Activated CD8-positive, alpha-beta memory T cell treated with anti-CD3 and anti-CD28 coated beads, Interleukin-2, amount 50 U/mL, for 24 hours (primary cell): Measurements from ENCODE around the gene TPRG1L.
"Not testable (repeated sequence)": the region's sequence is repeated elsewhere in the genome, so short reads cannot be mapped to it uniquely, and the experiment has no call there.

Source experiments
- DNase-seq: peaks from one replicate; pipeline ENCODE4 v3.0.0-alpha.2; 2020; ENCODE audit errors: extremely low read depth

TPRG1L gene

DNA sequence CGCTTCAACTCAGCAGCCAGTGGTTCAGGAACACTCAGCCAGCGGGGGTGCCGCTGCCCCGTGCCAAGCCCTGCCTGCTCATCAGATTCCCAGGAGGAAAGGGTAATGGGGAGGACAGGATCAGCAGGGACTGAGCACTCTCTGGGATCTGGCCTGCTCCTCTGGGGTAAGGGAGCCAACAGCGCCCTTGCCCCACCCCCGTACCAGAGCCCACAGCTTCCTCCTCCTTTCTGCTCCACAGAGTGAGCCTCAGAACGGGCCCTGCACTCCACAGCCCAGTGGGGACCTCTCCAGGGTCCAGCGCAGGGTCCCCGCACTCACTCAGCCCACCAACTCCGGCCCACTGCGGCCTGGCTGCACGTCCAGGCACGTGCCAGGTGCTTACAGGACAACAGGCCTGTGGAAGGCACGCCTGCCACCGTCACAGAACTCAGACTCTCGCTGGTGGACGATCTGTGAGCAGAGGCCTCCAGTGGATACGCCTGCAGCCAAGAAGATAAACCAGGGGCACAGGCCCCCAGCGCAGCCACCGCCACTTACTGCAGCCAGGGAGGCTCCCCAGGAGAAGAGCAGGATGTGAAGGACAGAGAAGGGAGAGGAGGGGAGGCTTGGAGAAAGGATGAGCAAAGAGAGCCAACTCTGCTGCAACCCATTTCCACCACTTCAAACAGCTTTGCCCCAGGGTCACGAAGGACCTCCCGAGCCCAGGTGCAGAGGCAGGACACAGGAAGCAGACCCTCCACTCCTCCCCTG is 15.6 kb upstream of the TPRG1L start:
- no peak for DNase-seq

DNA sequence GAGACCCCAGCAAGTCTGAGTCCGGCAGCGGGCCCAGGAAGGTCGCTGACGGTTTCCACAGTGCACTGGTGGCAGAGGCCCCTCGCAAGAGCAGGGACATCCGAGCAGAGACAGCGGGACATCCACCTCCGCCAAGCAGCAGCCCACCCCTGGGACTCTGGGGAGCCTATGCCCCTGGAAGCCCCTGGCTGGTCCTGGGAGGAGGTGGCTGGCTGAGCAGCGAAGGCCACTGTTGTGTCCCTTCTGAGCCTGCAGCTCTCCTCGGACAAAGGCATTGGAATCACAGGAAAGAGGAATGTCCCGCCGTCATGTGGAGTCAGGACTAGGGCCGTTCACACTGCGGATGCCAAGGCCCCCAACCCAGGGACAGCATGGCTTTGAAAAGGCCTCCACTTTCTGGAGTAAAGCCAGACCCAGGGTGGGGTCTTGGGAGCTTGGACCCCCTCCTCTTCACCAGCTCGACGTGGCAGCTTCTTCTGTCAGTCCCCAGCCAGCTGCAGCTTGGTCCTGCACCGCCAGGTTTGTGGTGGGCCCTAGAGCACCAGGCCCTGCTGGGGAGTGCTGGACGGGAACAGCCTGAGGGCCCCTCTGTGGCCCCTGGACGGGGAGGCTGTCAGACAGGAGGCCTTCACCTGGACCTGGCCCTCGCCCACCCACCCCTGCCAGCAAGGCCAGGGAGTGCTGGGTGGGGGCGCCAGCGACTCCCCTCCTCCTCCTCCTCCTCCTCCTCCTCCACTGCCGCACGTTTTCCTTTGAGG is 14.9 kb upstream of the TPRG1L start:
- no peak for DNase-seq

DNA sequence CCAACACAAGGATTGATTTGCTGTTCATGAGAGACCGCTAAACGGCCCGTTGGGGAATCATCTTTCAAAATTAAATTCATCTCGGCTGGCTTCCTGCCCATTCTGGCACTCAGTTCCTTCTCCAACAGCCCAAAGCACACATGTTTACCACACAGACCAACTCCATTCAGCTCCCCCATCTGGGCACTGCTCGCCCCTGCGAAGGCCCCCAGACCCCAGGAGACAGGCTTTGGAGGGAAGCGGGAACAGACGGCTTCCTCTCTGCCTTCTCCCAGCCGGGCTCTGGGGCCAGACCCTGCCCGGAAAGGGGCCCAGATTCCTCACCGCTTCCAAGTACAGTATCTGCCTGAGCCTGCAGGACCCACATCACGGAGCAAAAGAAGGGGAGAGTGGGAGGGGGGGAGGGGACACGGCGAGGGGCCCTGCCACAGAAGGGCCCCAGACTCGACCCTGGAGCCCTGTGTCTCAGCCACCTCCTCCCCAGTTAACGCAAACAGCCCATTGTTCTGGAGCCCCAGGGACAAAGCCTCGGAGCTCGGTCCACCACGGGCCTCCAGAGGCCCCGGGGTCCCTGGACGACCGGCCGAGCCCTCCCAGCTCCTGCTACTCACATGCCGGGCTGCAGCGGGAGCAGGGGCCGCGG is 14.2 kb upstream of the TPRG1L start:
- no peak for DNase-seq

DNA sequence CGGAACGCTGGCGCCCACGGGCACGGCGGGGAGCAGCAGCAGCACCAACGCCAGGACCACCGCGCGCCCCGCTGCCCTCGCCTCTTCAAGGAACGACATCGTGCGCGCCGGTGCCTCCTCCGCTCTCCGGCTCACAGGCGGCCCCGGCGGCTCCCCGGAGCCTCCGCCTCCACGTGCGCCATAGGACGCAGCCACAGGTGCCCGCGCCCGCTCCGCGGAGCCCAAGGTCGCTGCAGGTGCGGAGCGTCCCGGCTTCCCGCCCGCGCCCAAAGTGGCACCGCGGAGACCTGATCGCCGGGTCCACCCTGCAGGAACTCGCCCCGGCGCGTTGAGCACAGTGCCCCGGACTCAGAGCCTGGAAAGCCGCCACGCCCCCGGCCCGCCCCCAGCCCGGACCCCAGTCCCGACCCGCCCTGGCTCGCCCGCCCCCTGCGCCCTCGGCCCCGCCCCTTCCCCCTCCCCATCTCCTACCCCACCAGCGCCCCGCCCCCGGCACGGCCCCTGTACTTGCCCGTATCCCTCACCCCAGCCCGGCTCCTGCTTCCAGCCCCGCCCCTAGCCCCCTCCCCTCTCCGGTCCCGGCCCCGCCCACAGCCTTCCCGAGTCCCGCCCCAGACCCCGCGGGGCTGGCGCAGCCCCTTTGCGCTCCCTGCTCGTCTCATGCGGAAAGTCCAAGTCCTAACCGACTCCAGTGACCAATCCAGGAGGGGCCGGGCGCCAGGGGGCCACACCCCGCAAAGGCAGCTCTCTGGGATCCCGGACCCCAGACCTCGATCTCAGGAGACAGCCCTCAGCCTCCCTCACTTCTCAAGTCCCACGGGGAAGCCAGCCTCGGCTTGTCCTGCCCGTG is 13.4 kb upstream of the TPRG1L start, which contains the start of gene MEGF6:
Gene MEGF6, minus strand, starts transcription at position 339 of the 850 bp plus-strand sequence. Its CDS starts 240 bp downstream, at position 99.
- no peak for DNase-seq

DNA sequence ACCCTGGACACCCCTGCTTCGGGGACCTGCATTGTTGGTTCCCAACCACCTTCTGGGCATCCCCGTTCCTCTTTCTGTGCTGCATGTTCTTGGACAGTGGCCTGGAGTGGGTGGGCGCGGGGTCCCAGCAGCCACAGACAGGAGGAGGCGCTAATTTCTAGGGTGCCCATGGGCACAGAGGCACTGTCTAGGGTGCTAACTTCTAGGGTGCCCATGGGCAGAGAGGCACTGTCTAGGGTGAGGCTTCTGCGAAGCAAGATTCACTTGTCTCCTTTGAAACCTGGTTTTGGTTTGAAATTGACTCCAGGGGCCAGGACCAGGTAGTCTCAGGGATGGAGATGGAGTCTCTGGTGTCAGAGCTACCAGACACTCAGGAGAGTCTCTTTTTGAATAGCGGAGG is 12.7 kb upstream of the TPRG1L start:
- no peak for DNase-seq

DNA sequence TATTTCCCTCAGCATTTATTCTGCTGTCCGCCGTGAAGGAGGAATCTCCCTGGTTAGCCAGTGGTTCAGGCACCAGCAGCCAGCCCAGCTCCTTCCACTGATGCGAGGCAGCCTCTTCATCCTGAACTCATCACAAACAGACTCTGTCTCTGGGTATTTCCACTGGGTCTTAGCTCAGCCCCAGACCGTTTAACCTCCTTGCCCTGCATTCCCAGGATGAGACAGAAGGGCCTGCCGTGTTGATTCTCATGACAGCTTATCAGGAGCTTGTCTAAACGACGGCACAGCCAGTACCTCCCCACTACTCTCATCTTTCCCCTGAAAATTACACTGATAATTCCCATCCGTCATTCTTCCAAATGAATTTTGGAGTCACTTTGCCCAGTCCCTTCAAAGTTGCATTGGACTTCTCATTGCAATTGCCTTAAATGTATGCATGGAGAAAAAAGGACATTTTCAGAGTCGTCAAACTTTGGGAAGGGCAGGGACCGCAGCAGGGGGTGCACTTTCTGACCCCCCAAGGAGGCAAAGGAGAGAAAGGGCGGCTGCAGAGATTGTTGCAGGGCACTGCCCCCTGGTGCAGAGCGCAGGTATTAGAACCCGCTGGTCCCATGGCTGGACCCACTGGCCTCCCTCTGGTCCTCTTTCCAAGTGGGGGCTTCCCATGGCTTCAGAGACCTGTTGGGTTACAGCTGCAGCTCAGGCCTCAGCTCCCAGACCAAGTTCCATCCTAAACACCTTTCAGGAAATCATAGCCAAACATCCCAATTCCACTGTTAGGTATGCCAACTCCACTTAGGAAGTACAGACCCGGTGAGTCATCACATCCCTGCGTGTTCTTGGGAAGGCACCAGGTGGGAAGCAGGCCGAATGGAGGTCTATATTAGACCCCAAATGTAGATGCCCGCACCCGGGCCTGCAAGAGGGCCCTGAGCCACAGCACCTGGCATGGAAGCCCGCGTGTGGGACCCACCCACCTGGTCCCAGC is 9.8 kb upstream of the TPRG1L start:
- no peak for DNase-seq

DNA sequence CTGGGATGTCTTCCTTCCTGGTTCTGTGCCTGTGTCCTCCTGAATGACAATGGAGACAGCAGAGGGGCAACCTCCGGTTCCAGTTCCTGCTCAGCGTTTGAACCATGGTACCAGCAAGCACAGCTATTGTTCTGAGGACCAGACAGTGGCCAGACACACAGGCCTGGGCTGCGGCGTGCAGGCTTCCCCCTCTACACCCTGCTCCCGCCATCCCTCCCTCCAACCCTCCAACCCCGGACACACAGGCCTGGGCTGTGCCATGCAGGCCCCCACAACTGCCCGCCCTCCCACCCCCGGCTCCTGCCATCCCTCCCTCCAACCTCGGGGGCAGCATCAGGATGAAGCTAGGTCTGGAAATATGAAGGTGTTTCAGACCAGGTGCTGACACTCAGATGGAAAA is 8.0 kb upstream of the TPRG1L start:
- DNase-seq, result no peak

DNA sequence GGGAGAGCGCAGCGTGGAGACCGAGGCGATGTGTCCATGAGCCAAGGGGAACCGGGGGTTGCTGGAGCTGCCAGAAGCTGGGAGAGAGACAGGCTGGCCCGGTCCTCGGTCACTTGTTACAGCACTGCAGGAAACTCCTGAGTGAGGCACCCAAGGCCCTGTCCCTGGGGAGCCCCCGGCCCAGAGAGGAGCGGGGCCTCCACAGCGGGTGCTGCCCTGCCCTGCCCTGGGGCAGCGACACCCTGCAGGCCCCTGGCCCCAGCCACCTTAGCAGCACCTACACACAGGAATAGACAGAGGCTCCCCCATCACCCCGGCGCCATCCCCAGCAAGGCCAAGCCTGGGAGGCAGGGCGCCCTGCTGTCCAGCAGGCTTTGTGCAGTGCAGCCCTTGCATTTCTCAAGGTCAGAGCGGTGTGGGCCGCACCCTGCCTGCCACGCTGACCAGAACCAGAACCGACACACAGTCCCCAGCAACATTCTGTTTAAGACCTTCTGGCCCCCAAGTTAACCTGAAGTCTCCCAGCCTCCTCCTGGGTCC is 6.9 kb upstream of the TPRG1L start:
- no peak for DNase-seq

DNA sequence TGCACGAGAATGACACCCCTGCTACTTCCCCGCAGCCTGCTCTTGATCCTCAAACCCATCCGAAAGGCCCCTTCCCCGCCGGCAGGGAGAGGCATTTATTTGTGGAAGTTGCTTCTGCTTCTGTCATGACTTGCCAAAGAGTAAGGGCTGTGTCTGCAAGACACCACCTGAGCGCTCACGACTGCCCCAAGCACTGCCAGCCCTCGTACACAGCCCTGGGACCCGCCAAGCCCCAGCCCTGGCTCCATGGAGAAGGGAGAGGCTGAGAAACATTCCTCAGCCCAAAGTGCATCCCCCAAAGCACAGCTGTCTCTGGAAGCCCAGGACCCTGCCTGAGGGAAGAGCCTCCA is 6.3 kb upstream of the TPRG1L start:
- DNase-seq, result no peak

DNA sequence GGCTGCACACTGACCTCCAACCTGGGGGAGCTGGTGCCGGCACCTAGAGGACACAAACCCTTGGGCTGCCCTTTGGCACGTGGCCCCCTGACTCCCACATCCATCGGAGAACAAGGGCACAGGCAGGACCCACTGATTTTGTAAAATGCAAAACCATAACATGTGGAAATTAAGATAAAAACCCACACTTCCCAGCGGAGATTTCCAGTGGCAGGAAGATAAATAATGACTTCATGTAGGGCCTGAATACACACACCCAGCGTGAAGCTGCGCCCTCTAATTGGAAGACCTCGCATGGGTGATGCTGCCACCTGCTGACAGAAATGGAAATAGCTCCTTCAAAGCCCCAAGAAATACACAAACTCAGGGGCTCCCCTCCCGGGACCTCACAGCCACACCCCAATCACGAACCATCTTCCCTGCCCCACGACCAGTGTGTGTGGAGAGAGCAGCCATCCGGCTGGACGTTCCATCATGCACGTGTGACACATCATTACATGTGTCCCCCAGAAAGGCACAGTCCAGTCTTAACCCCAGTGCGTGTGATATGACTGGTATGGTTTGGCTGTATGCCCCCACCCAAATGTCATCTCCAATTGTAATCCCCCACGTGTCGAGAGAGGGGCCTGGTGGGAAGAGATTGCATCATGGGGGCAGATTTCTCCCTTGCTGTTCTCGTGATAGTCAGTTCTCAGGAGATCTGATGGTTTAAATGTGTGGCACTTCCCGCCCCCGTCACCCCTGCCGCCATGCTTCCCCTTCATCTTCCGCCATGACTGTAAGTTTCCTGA is 5.7 kb upstream of the TPRG1L start:
- peak; percentile 43 for DNase-seq

DNA sequence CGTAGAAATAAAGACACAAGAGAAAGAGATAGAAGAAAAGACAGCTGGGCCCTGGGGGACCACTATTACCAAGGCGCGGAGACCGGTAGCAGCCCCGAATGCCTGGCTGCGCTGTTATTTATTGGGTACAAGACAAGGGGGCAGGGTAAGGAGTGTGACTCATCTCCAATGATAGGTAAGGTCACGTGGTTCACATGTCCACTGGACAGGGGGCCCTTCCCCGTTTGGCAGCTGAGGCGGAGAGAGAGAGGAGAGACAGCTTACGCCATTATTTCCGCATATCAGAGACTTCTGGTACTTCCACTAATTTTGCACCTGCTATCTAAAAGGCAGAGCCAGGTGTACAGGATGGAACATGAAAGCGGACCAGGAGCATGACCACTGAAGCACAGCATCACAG is 4.1 kb upstream of the TPRG1L start:
- no peak for DNase-seq

DNA sequence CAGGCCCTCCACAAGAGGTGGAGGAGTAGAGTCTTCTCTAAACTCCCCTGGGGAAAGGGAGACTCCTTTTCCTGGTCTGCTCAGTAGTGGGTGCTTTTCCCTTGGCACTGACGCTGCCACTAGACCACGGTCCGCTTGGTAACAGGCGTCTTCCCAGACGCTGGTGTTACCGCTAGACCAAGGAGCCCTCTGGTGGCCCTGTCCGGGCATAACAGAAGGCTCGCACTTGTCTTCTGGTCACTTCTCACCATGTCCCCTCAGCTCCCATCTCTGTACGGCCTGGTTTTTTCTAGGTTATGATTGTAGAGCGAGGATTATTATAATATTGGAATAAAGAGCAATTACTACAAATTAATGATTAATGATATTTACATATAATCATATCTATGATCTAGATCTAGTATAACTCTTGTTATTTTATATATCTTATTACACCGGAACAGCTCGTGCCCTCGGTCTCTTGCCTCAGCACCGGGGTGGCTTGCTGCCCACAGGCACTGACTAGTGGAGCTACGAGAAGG is 3.6 kb upstream of the TPRG1L start:
- DNase-seq, result not testable (repeated sequence)

DNA sequence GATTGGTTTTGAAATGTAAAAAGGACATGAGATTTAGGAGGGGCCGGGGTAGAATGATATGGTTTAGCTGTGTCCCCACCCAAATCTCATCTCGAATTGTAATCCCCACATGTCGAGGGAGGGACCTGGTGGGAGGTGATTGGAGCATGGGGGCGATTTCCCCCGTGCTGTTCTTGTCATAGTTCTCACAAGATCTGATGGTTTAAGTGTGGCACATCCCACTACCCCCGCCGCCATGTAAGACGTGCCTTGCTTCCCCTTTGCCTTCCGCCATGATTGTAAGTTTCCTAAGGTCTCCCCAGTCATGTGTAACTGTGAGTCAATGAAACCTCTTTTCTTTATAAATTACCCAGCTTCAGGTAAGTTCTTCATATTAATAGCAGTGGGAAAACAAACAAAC is 2.7 kb upstream of the TPRG1L start:
- not testable (repeated sequence) for DNase-seq

DNA sequence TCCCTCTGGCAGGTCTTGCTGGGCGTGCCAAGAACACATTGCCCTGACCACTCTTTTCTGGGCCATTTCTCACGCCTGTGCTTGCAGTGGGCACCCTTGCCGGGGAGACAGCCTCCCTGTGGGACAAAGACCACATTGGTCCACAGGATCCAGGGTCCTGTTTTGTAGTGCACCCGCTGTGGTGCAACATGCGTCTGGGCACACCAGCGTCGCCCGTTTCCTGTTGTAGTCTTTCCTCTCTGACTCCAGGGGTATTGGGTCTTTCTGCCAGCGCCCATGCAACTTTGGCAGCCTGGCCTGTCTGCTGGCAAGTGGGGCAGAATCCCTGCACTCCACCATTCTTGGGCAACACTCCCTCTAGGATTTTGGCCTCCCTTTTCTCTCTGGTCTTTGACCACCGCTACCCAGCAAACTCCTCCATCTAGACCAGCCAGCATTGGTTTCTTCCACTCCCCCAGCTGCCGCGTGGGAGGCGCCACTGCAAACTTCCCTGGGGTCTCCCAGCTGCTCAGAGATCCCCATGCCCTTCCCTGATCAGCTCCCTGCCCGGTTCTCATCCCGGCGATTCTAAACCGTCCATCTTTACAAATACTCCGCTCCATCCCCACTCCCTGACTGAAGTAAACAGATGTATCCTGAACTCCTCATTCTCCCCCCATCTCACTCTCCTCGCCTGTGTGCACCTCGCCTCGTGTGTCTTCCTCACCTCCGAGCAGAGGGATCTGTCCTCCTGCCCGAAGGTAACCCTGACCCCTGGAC is 1.2 kb upstream of the TPRG1L start:
- no peak for DNase-seq

DNA sequence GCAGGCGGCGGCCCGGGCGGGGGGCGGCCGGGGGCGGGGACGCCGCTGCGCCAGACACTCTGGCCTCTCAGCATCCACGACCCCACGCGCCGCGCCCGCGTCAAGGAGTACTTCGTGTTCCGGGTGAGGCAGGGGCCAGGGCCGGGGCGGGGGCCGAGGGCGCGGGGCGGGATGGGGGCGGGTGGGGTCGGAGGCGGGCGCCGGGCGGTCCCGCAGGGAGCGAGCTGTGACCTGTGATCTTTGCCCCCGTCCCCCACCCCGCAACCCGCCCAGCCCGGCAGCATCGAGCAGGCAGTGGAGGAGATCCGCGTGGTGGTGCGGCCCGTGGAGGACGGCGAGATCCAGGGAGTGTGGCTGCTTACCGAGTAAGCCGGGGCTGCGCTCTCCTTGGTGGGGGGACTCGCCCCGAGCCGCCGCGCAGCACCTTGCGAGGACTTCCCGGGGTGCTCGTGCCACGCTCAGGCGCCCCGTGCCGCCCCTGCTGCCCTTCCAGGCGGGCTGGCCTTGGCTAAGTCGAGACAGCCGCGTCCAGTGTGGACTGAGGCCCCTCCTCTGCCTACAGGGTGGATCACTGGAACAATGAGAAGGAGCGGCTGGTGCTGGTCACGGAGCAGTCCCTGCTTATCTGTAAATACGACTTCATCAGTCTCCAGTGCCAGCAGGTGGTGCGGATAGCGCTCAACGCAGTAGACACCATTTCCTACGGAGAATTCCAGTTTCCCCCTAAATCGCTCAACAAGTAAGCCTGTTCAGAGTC is 514 bp downstream of the TPRG1L start:
- DNase-seq, result no peak

DNA sequence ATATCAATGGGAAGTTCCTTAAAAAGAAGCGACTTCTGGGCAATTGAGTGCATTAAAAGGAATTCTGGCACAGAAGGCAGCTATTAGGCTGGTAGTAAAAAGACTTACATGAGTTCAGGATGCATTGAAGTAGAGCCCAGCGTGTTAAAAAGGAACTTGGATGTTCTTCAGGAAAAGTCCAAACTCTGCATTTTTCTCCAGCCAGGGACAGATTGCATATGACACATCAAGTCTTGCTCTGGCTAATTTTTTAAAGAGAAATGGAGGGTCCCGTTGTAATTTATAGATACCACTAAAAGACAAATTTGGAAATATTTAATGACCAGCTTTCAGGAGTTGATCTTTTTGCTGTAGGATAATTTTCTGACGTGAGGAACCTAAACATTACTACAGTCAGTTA is 1.2 kb downstream of the TPRG1L start:
- DNase-seq, result no peak

DNA sequence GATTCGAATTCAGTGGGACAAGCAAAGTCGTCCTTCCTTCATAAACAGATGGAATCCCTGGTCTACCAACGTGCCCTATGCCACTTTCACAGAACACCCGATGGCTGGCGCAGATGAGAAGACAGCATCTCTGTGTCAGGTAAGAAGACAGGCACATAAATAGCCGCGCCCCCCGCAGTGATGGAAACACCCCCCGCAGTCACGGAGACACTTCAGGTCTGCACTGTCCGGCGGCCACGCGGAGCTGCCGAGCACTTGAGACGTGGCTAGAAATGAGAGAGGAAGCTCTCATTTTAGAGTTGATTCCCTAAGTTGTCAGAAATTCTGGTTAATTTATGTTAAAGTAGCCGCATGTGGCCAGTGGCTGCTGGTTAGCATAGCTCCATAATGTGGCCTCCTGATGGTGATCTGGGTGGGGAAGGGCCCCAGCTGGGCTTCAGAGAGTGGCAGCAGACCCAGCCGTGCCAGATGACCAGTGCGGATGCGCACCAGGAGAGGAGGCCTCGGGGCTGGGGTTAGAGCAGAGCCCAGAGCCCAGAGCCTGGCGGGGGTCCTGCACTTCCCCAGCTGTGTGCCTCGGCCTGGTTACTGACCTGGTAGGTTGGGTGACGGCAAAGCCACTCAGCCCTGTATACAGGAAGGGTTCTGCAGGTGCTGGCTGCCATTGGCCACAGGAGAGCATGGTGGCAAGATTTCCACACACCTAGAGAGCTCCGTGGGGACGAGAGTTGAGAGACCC is 2.9 kb downstream of the TPRG1L start:
- DNase-seq, result no peak
